Measurements from ENCODE around the gene THSD7B.

THSD7B gene

DNA sequence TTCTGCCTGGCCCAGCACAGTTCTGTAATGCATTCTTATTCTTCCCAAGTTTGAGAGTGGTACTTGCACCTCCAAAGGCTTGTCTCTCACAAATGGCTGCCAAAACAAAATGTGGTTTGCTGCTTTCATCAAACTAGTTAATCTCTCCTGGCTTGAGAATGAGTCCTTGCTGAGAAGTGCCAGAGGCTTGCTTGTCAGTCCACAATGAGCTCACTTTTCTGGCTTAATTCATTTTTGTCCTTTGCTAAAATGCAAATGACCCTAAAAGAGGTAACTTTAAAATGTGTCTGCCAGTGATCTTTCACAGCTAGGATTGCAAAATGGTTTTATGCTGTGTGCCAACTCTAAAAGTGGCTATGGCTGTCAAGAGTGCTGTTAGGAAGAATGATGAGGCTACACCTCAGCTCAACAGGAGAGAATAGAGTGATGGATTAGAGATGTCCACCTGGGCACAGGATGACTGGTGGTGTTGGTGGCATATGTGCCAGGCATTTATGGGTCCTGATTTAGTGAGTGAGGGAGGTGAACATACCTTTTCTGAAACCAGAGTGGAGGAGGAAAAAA lies 907.7 kb downstream of the THSD7B start:
- Histone ChIP-seq H3K36me3 (ENCODE audit: control insufficient read depth in 1 of 2, insufficient read depth in 2 of 2, low read depth in 1 of 2, low read length in 2 of 2) (no peaks in the 10 kb centered on the region), H2BK120ac (ENCODE audit: low read depth, low read length) (no peak overlapping the region)

GRCh38 chr2:137674991-137675390 lies 909.6 kb downstream of the THSD7B start:
- H3K36me3 ChIP-seq (ENCODE audit: control insufficient read depth in 1 of 2, insufficient read depth in 2 of 2, low read depth in 1 of 2, low read length in 2 of 2), result no peaks in the 10 kb centered on the region
- no peak overlapping the region for H3K4me3 ChIP-seq (ENCODE audit: insufficient read depth in 1 of 2, low read depth in 1 of 2, low read length in 2 of 2)
- H3K4ac ChIP-seq (ENCODE audit: low read depth in 1 of 2, low read length in 2 of 2), result no peak overlapping the region
- no peak for DNase-seq
- no peak overlapping the region for H2AK5ac ChIP-seq (ENCODE audit: low read length, severe bottlenecking)
- 100% methylated on average over 1 of the region's 2 CpGs for WGBS
- H3K14ac ChIP-seq (ENCODE audit: low read length in 2 of 2), result no peak overlapping the region
- no peak overlapping the region for H3K27ac ChIP-seq (ENCODE audit: low read length, poor library complexity, severe bottlenecking)
- no peaks in the 10 kb centered on the region for H3K9me3 ChIP-seq (ENCODE audit: control insufficient read depth, low read length)
- H3K18ac ChIP-seq (ENCODE audit: low read depth in 1 of 2, low read length in 2 of 2), result no peak overlapping the region
- H3K79me1 ChIP-seq (replicated peaks; ENCODE audit: low read length, poor library complexity, severe bottlenecking), result no peaks in the 10 kb centered on the region
- no peak overlapping the region for H3K4me2 ChIP-seq (ENCODE audit: low read length, poor library complexity, severe bottlenecking)
- H3K4me1 ChIP-seq (ENCODE audit: control insufficient read depth, insufficient read depth, low read depth, low read length), result no peaks in the 10 kb centered on the region
- no peak overlapping the region for H2BK5ac ChIP-seq (ENCODE audit: low read depth, low read length, poor library complexity, severe bottlenecking)
- H4K8ac ChIP-seq (ENCODE audit: low read length), result no peak overlapping the region
- H4K91ac ChIP-seq (ENCODE audit: low read length), result no peak overlapping the region
- H2BK12ac ChIP-seq (ENCODE audit: low read length in 2 of 2), result no peak overlapping the region
- H2BK120ac ChIP-seq (ENCODE audit: low read depth, low read length), result no peak overlapping the region
- no peak overlapping the region for H2BK15ac ChIP-seq (ENCODE audit: low read depth, poor library complexity, severe bottlenecking)
- H2AFZ ChIP-seq (ENCODE audit: low read depth, low read length), result no peak overlapping the region
- H3K23ac ChIP-seq (ENCODE audit: low read length in 2 of 2), result no peak overlapping the region
- no peaks in the 10 kb centered on the region for H3K27me3 ChIP-seq (ENCODE audit: control insufficient read depth in 1 of 2, insufficient read depth in 1 of 2, low read length in 2 of 2)
- H3K9ac ChIP-seq (ENCODE audit: low read length), result no peak overlapping the region

More for the DNA sequence above, 907.7 kb downstream of the THSD7B start:
- Histone ChIP-seq H4K8ac (ENCODE audit: low read length) (no peak overlapping the region), H4K91ac (ENCODE audit: low read length) (no peak overlapping the region), H3K4ac (ENCODE audit: low read depth in 1 of 2, low read length in 2 of 2) (no peak overlapping the region), H3K79me1 (replicated peaks; ENCODE audit: low read length, poor library complexity, severe bottlenecking) (no peaks in the 10 kb centered on the region), H2AK5ac (ENCODE audit: low read length, severe bottlenecking) (no peak overlapping the region), H3K4me1 (ENCODE audit: control insufficient read depth, insufficient read depth, low read depth, low read length) (no peaks in the 10 kb centered on the region), H2AFZ (ENCODE audit: low read depth, low read length) (peak overlapping the region; percentile 31), H3K9me3 (ENCODE audit: control insufficient read depth, low read length) (no peaks in the 10 kb centered on the region), H3K4me3 (ENCODE audit: insufficient read depth in 1 of 2, low read depth in 1 of 2, low read length in 2 of 2) (no peak overlapping the region), H3K27ac (ENCODE audit: low read length, poor library complexity, severe bottlenecking) (no peak overlapping the region), H3K14ac (ENCODE audit: low read length in 2 of 2) (no peak overlapping the region), H3K9ac (ENCODE audit: low read length) (no peak overlapping the region), H3K4me2 (ENCODE audit: low read length, poor library complexity, severe bottlenecking) (no peak overlapping the region), H2BK15ac (ENCODE audit: low read depth, poor library complexity, severe bottlenecking) (no peak overlapping the region), H3K18ac (ENCODE audit: low read depth in 1 of 2, low read length in 2 of 2) (no peak overlapping the region), H3K27me3 (ENCODE audit: control insufficient read depth in 1 of 2, insufficient read depth in 1 of 2, low read length in 2 of 2) (no peaks in the 10 kb centered on the region), H3K23ac (ENCODE audit: low read length in 2 of 2) (no peak overlapping the region), H2BK5ac (ENCODE audit: low read depth, low read length, poor library complexity, severe bottlenecking) (no peak overlapping the region), H2BK12ac (ENCODE audit: low read length in 2 of 2) (no peak overlapping the region)
- no peak for DNase-seq

- no peak overlapping the region for H2AK5ac ChIP-seq (ENCODE audit: low read length, severe bottlenecking)
- no peaks in the 10 kb centered on the region for H3K4me1 ChIP-seq (ENCODE audit: control insufficient read depth, insufficient read depth, low read depth, low read length)
- no peak overlapping the region for H2BK5ac ChIP-seq (ENCODE audit: low read depth, low read length, poor library complexity, severe bottlenecking)
- no peak overlapping the region for H3K4me3 ChIP-seq (ENCODE audit: insufficient read depth in 1 of 2, low read depth in 1 of 2, low read length in 2 of 2)
- no peak overlapping the region for H3K9ac ChIP-seq (ENCODE audit: low read length)
- no peaks in the 10 kb centered on the region for H3K79me1 ChIP-seq (replicated peaks; ENCODE audit: low read length, poor library complexity, severe bottlenecking)
- H2BK120ac ChIP-seq (ENCODE audit: low read depth, low read length), result no peak overlapping the region
- H3K4ac ChIP-seq (ENCODE audit: low read depth in 1 of 2, low read length in 2 of 2), result no peak overlapping the region
- H2AFZ ChIP-seq (ENCODE audit: low read depth, low read length), result no peak overlapping the region
- no peak overlapping the region for H2BK15ac ChIP-seq (ENCODE audit: low read depth, poor library complexity, severe bottlenecking)
- H3K23ac ChIP-seq (ENCODE audit: low read length in 2 of 2), result no peak overlapping the region
- no peaks in the 10 kb centered on the region for H3K27me3 ChIP-seq (ENCODE audit: control insufficient read depth in 1 of 2, insufficient read depth in 1 of 2, low read length in 2 of 2)
- no peak overlapping the region for H3K14ac ChIP-seq (ENCODE audit: low read length in 2 of 2)
- no peak overlapping the region for H2BK12ac ChIP-seq (ENCODE audit: low read length in 2 of 2)
- DNase-seq, result no peak
- no peak overlapping the region for H4K91ac ChIP-seq (ENCODE audit: low read length)
- no peaks in the 10 kb centered on the region for H3K36me3 ChIP-seq (ENCODE audit: control insufficient read depth in 1 of 2, insufficient read depth in 2 of 2, low read depth in 1 of 2, low read length in 2 of 2)
- WGBS, result 90% methylated on average over 3 of the region's 4 CpGs
- H3K9me3 ChIP-seq (ENCODE audit: control insufficient read depth, low read length), result no peaks in the 10 kb centered on the region
- no peak overlapping the region for H3K27ac ChIP-seq (ENCODE audit: low read length, poor library complexity, severe bottlenecking)
- H3K18ac ChIP-seq (ENCODE audit: low read depth in 1 of 2, low read length in 2 of 2), result no peak overlapping the region
- no peak overlapping the region for H3K4me2 ChIP-seq (ENCODE audit: low read length, poor library complexity, severe bottlenecking)
- no peak overlapping the region for H4K8ac ChIP-seq (ENCODE audit: low read length)
Measured at GRCh38 chr2:137675584-137676327, 910.4 kb downstream of the THSD7B start.

DNA sequence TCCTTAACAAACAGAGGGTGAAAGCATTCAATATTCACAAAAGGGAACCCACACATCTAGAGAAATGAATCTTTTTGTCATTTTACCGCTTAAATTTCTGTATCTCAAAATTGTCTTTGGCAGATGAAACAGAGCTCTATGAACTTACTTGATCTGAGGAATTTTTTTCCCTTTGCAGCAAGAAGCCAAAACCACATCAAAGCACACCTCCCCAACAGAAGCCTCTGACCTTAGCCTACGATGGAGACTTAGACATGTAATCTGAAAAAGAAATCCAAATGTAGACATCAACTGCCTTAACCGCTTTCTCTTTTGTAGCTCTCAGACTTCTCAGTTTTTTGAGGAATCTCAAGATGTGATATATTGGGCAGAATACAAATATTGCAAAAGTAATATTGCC lies 911.0 kb downstream of the THSD7B start:
- no peak overlapping the region for H2BK120ac ChIP-seq (ENCODE audit: low read depth, low read length)
- DNase-seq, result no peak
- H4K91ac ChIP-seq (ENCODE audit: low read length), result no peak overlapping the region
- no peaks in the 10 kb centered on the region for H3K4me1 ChIP-seq (ENCODE audit: control insufficient read depth, insufficient read depth, low read depth, low read length)
- H2AK5ac ChIP-seq (ENCODE audit: low read length, severe bottlenecking), result no peak overlapping the region
- no peaks in the 10 kb centered on the region for H3K9me3 ChIP-seq (ENCODE audit: control insufficient read depth, low read length)
- H2BK15ac ChIP-seq (ENCODE audit: low read depth, poor library complexity, severe bottlenecking), result no peak overlapping the region
- WGBS, result 86% methylated on average over 2 of the region's 3 CpGs
- H3K14ac ChIP-seq (ENCODE audit: low read length in 2 of 2), result no peak overlapping the region
- H3K36me3 ChIP-seq (ENCODE audit: control insufficient read depth in 1 of 2, insufficient read depth in 2 of 2, low read depth in 1 of 2, low read length in 2 of 2), result no peaks in the 10 kb centered on the region
- no peak overlapping the region for H3K23ac ChIP-seq (ENCODE audit: low read length in 2 of 2)
- H3K4ac ChIP-seq (ENCODE audit: low read depth in 1 of 2, low read length in 2 of 2), result no peak overlapping the region
- no peak overlapping the region for H3K4me2 ChIP-seq (ENCODE audit: low read length, poor library complexity, severe bottlenecking)
- H3K27me3 ChIP-seq (ENCODE audit: control insufficient read depth in 1 of 2, insufficient read depth in 1 of 2, low read length in 2 of 2), result no peaks in the 10 kb centered on the region
- no peaks in the 10 kb centered on the region for H3K79me1 ChIP-seq (replicated peaks; ENCODE audit: low read length, poor library complexity, severe bottlenecking)
- no peak overlapping the region for H3K18ac ChIP-seq (ENCODE audit: low read depth in 1 of 2, low read length in 2 of 2)
- no peak overlapping the region for H3K27ac ChIP-seq (ENCODE audit: low read length, poor library complexity, severe bottlenecking)
- H4K8ac ChIP-seq (ENCODE audit: low read length), result no peak overlapping the region
- H3K9ac ChIP-seq (ENCODE audit: low read length), result no peak overlapping the region
- H2BK12ac ChIP-seq (ENCODE audit: low read length in 2 of 2), result no peak overlapping the region
- no peak overlapping the region for H2AFZ ChIP-seq (ENCODE audit: low read depth, low read length)
- no peak overlapping the region for H3K4me3 ChIP-seq (ENCODE audit: insufficient read depth in 1 of 2, low read depth in 1 of 2, low read length in 2 of 2)
- H2BK5ac ChIP-seq (ENCODE audit: low read depth, low read length, poor library complexity, severe bottlenecking), result no peak overlapping the region

Measured in mesenchymal stem cell (in vitro differentiated cells and primary cell).